Neuronal stem cell (in vitro differentiated cells): ENCODE measurements around the gene CFAP210.

Experiments used
- DNase-seq: peaks from one replicate; pipeline ENCODE4 v3.0.0-alpha.2; 2013; ENCODE audit warnings: low spot score
- H2AFZ ChIP-seq: one replicate; pipeline ENCODE4 v1.6.1; 2013; ENCODE audit warnings: mild to moderate bottlenecking, low read length, inconsistent platforms
- H2AK5ac ChIP-seq: 2 replicates; pipeline ENCODE4 v1.6.1; 2013; ENCODE audit warnings: low read depth, mild to moderate bottlenecking, inconsistent platforms, low read length, moderate library complexity, mixed read lengths
- H2BK120ac ChIP-seq: 2 replicates; pipeline ENCODE4 v1.6.1; 2013; ENCODE audit warnings: low read depth, mild to moderate bottlenecking, inconsistent platforms, low read length, moderate library complexity, mixed read lengths
- H2BK12ac ChIP-seq: one replicate; pipeline ENCODE4 v1.6.1; 2013; ENCODE audit warnings: low read length, inconsistent platforms
- H2BK15ac ChIP-seq: 2 replicates; pipeline ENCODE4 v1.6.1; 2013; ENCODE audit warnings: mild to moderate bottlenecking, low read length, inconsistent platforms, mixed read lengths
- H2BK5ac ChIP-seq: one replicate; pipeline ENCODE4 v1.6.1; 2013; ENCODE audit warnings: inconsistent platforms, mild to moderate bottlenecking, low read length, moderate library complexity
- H3K14ac ChIP-seq: one replicate; pipeline ENCODE4 v1.6.1; 2013; ENCODE audit warnings: low read length, inconsistent platforms
- H3K18ac ChIP-seq: 2 replicates; pipeline ENCODE4 v1.6.1; 2013; ENCODE audit warnings: low read length, inconsistent platforms
- H3K23ac ChIP-seq: 2 replicates; pipeline ENCODE4 v1.6.1; 2013; ENCODE audit warnings: low read depth, mild to moderate bottlenecking, mixed read lengths, low read length, inconsistent platforms; ENCODE audit not compliant: poor library complexity
- H3K27ac ChIP-seq: replicated peaks from 3 replicates; pipeline ENCODE4 v1.5.1; 2013; ENCODE audit warnings: low read length, inconsistent platforms
- H3K27me3 ChIP-seq, 3 experiments: 2 replicates each; pipeline ENCODE4 v1.6.1; 2013; ENCODE audit warnings: low read length in 3 of 3, mild to moderate bottlenecking in 2 of 3, inconsistent platforms in 1 of 3, low read depth in 1 of 3, mixed read lengths in 1 of 3, moderate library complexity in 1 of 3; ENCODE audit not compliant: control insufficient read depth in 3 of 3, insufficient read depth in 3 of 3
- H3K36me3 ChIP-seq, 2 donors: replicated peaks in 1 of 2; 2 replicates each; pipeline ENCODE4 v1.6.1; 2013; ENCODE audit warnings: low read length in 2 of 2; ENCODE audit not compliant: control insufficient read depth in 2 of 2, insufficient read depth in 2 of 2
- H3K4ac ChIP-seq: 2 replicates; pipeline ENCODE4 v1.6.1; 2013; ENCODE audit warnings: inconsistent platforms, mild to moderate bottlenecking, low read length, moderate library complexity
- H3K4me1 ChIP-seq, 2 donors: 1 replicate in 1 of 2; 2 replicates in 1 of 2; pipeline ENCODE4 v1.6.1; 2013; ENCODE audit warnings: low read length in 2 of 2, low read depth in 1 of 2; ENCODE audit not compliant: control insufficient read depth in 2 of 2, insufficient read depth in 1 of 2
- H3K4me2 ChIP-seq: one replicate; pipeline ENCODE4 v1.6.1; 2013; ENCODE audit warnings: mild to moderate bottlenecking, low read length, inconsistent platforms; ENCODE audit not compliant: insufficient read depth, poor library complexity, severe bottlenecking
- H3K4me3 ChIP-seq, 2 donors: 2 replicates each; pipeline ENCODE4 v1.5.1; 2013; ENCODE audit warnings: low read length in 2 of 2, mild to moderate bottlenecking in 2 of 2, inconsistent platforms in 1 of 2, moderate library complexity in 1 of 2
- H3K79me1 ChIP-seq: one replicate; pipeline ENCODE4 v1.6.1; 2013; ENCODE audit warnings: low read depth, mild to moderate bottlenecking, inconsistent platforms, low read length, moderate library complexity
- H3K9ac ChIP-seq: one replicate; pipeline ENCODE4 v1.6.1; 2013; ENCODE audit warnings: mild to moderate bottlenecking, low read depth, low read length, inconsistent platforms; ENCODE audit not compliant: poor library complexity
- H3K9me3 ChIP-seq, 2 donors: replicated peaks in 1 of 2; 2 replicates each; pipeline versions ENCODE3 to v1.6.1; 2013; ENCODE audit warnings: low read length in 2 of 2, mild to moderate bottlenecking in 2 of 2, inconsistent platforms in 1 of 2, low read depth in 1 of 2, mixed read lengths in 1 of 2, moderate library complexity in 1 of 2; ENCODE audit not compliant: control insufficient read depth in 2 of 2, insufficient read depth in 1 of 2
- H4K8ac ChIP-seq: one replicate; pipeline ENCODE4 v1.6.1; 2013; ENCODE audit warnings: low read depth, mild to moderate bottlenecking, inconsistent platforms, low read length, moderate library complexity
- H4K91ac ChIP-seq: one replicate; pipeline ENCODE4 v1.6.1; 2013; ENCODE audit warnings: low read length, low read depth, mild to moderate bottlenecking, inconsistent platforms; ENCODE audit not compliant: poor library complexity
- WGBS, 2 donors: extraction: QIAGEN DNeasy Blood & Tissue Kit; methylation state at CpG; one replicate each; pipeline ENCODE4 v1.1.7; 2013; ENCODE audit warnings: missing lambda C conversion rate in 2 of 2, mixed read lengths in 1 of 2; ENCODE audit not compliant: insufficient read length in 2 of 2, insufficient replicate concordance in 1 of 2; ENCODE audit errors: extremely low coverage in 2 of 2; 5-methylcytosine and 5-hydroxymethylcytosine counted together

CFAP210 gene

DNA sequence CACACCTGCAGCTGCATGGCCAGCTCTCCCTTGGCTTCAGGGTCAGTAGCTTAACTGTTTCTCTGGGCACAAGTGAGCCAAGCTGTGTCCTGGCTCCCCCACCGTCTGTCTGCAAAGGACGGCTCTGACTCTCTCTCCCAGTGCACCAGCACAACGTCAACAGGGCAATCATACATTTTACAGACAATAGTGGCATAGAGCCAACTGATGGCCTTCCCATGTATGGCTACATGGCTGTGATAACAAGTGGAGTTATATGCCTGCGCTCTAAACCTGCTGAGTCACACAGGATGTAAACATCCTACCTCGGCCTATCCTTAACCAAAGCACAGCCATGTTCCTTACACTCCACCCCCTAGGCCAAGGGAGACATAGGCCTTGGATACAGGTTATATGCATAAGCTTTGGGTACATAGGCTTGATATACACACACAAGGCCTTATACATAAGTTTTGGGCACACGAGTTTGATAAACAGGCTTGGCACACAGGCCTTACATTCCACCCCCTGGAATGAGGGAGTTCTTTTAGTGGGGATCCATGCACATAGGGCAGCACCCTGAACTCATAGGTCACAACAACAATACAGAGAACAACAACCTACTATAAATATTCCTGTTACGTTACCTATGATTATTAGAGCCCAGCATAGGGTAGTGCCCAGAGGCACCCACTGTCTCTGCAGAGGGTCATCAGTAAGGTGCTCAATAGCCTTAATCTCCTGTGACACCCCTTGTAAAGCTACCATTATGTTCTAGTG is 17.7 kb upstream of the CFAP210 start:
- H2AFZ ChIP-seq = no peak overlapping the region
- peaks cover 2 to 19% of the 10 kb centered on the region in 2 donors for H3K9me3 ChIP-seq
- no peak overlapping the region for H4K91ac ChIP-seq
- WGBS, 2 donors = no CpG with 5 or more reads among the region's 7 CpGs
- no peaks in the 10 kb centered on the region for H3K4me1 ChIP-seq
- no peak overlapping the region for H3K27ac ChIP-seq
- no peaks in the 10 kb centered on the region for H3K79me1 ChIP-seq
- no peak overlapping the region for H2BK15ac ChIP-seq
- no peak overlapping the region for H2BK120ac ChIP-seq
- no peak overlapping the region for H2BK5ac ChIP-seq
- peak overlapping the region; percentile 1 for H3K9ac ChIP-seq
- H3K14ac ChIP-seq = no peak overlapping the region
- H3K36me3 ChIP-seq = peaks cover 2 to 15% of the 10 kb centered on the region in 2 donors
- no peak overlapping the region for H4K8ac ChIP-seq
- H3K18ac ChIP-seq = no peak overlapping the region
- H3K27me3 ChIP-seq = no peaks in the 10 kb centered on the region
- H3K23ac ChIP-seq = no peak overlapping the region
- no peak overlapping the region for H3K4ac ChIP-seq
- H3K4me3 ChIP-seq = no peak overlapping the region
- H3K4me2 ChIP-seq = no peak overlapping the region
- no peak overlapping the region for H2AK5ac ChIP-seq
- no peak overlapping the region for H2BK12ac ChIP-seq
- DNase-seq = no peak

DNA sequence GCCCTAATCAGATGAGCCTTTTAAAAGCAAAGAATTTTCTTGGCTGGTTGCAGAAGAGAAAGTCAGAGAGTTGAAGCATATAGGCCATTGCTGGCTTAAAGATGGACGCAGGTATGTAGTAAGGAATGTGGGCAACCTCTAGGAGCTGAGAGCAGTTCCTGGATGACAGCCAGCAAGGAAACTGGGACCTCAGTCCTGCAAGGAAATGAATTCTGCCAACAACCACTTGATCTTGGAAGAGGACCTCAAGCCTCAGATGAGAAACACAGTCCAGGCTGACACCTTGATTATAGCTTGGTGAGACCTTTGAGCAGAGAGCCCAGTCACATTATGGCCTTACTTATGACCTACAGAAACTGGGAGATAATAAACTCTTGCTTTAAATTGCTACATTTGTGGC is 15.8 kb upstream of the CFAP210 start:
- DNase-seq = no peak

DNA sequence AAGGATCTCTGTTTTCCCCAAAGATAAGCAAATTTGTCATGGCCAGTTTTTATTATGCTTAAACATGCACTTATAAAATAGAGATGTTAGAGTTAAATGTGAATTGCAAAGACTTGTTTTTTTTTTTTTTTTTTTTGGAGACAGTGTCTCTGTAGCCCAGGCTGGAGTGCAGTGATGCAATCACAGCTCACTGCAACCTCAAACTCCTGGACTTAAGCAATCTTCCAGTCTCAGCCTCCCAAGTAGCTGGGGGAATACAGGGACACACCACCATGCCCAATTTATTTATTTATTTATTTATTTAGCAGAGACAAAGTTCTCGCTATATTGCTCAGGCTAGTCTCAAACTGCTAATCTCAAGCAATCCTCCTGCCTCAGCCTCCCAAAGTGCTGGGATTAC is 15.1 kb upstream of the CFAP210 start:
- Histone ChIP-seq H3K9ac (no peak overlapping the region), H2BK5ac (no peak overlapping the region), H3K4me3 (no peak overlapping the region), H3K27ac (no peak overlapping the region), H2AFZ (no peak overlapping the region), H2BK12ac (no peak overlapping the region), H3K4me1 (no peaks in the 10 kb centered on the region), H3K27me3 (no peaks in the 10 kb centered on the region), H3K4ac (no peak overlapping the region), H3K23ac (no peak overlapping the region), H2AK5ac (no peak overlapping the region), H3K18ac (no peak overlapping the region), H3K14ac (no peak overlapping the region), H3K9me3 (peaks cover 2 to 19% of the 10 kb centered on the region in 2 donors), H3K4me2 (no peak overlapping the region), H3K36me3 (peaks cover 2 to 17% of the 10 kb centered on the region in 2 donors), H2BK120ac (no peak overlapping the region), H3K79me1 (no peaks in the 10 kb centered on the region), H4K91ac (no peak overlapping the region), H4K8ac (no peak overlapping the region), H2BK15ac (no peak overlapping the region)
- WGBS, 2 donors = no CpG with 5 or more reads among the region's 1 CpG
- DNase-seq = no peak

More for the DNA sequence above, 15.8 kb upstream of the CFAP210 start:
- Histone ChIP-seq H3K4me3 (no peak overlapping the region), H2BK120ac (no peak overlapping the region), H3K27me3 (no peaks in the 10 kb centered on the region), H3K4me1 (no peaks in the 10 kb centered on the region), H3K4ac (no peak overlapping the region), H3K9me3 (peaks cover 2 to 19% of the 10 kb centered on the region in 2 donors), H2AK5ac (no peak overlapping the region), H3K23ac (no peak overlapping the region), H2BK12ac (no peak overlapping the region), H4K8ac (no peak overlapping the region), H3K4me2 (no peak overlapping the region), H3K36me3 (peaks cover 2 to 15% of the 10 kb centered on the region in 2 donors), H4K91ac (no peak overlapping the region), H3K14ac (no peak overlapping the region), H2AFZ (no peak overlapping the region), H2BK5ac (no peak overlapping the region), H3K9ac (no peak overlapping the region), H3K79me1 (no peaks in the 10 kb centered on the region), H3K27ac (no peak overlapping the region), H2BK15ac (no peak overlapping the region), H3K18ac (no peak overlapping the region)
- no CpG with 5 or more reads among the region's 1 CpG for WGBS, 2 donors

DNA sequence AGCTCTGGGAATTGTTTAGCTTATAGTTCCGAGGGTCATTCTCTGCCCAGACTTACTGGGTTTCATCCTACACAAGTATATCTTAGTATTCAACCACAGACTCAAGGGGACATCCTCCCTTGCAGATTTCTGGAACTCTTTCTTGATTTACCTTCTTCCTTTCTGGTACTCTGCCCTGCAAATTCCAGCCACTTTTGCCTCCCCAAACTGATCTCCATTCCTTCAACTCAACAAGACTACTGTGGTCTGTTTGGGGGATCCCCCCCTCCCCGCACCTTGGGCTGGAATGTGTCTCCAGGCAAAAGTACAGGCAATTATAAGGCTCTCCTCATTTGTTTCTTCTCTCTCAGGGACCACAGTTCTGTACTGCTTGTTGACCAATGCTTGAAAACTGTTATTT is 13.4 kb upstream of the CFAP210 start:
- Histone ChIP-seq H2AFZ (no peak overlapping the region), H3K23ac (no peak overlapping the region), H3K9me3 (peaks cover 2 to 19% of the 10 kb centered on the region in 2 donors), H2BK15ac (no peak overlapping the region), H2BK12ac (no peak overlapping the region), H3K27ac (no peak overlapping the region), H4K8ac (no peak overlapping the region), H3K79me1 (no peaks in the 10 kb centered on the region), H3K9ac (no peak overlapping the region), H2BK5ac (no peak overlapping the region), H3K4me1 (no peaks in the 10 kb centered on the region), H3K27me3 (no peaks in the 10 kb centered on the region), H3K18ac (no peak overlapping the region), H2AK5ac (no peak overlapping the region), H3K4me3 (no peak overlapping the region), H3K4ac (no peak overlapping the region), H3K4me2 (no peak overlapping the region), H3K14ac (no peak overlapping the region), H4K91ac (no peak overlapping the region), H2BK120ac (no peak overlapping the region), H3K36me3 (peaks cover 4 to 27% of the 10 kb centered on the region in 2 donors)
- no peak for DNase-seq
- no CpG with 5 or more reads among the region's 2 CpGs for WGBS, 2 donors
